Measurements from ENCODE around the gene MRPL45. TPM values are rescaled to one million over a fixed set of nuclear protein-coding genes. Genes with fewer than 3 reads are reported as not detected.

The MRPL45 gene
- total and polyA plus RNA-seq, 7 donors: 31.2 to 41.0 (median 35.8) TPM

GRCh38 chr17:38328620-38329019 lies 31.7 kb downstream of the MRPL45 start:
- no peak overlapping the region for H3K4me3 ChIP-seq
- H3K36me3 ChIP-seq: peaks cover 0 to 2% (median 0%) of the 10 kb centered on the region in 4 donors
- intact Hi-C loops (cut with DNase I): no loop called here
- H3K27ac ChIP-seq: no peak overlapping the region
- H3K9me3 ChIP-seq: no peaks in the 10 kb centered on the region
- DNase-seq: no peak
- 67 to 84% methylated on average over 7 of the region's 7 CpGs for WGBS, 2 donors
- H3K4me1 ChIP-seq: peaks cover 0 to 5% (median 0%) of the 10 kb centered on the region in 4 donors
- H3K27me3 ChIP-seq: peaks cover 0 to 37% (median 0%) of the 10 kb centered on the region in 3 donors
- TF ChIP-seq CTCF (IDR thresholded peaks at IDR 0.05): no peak
- TF ChIP-seq POLR2AphosphoS5 (IDR thresholded peaks at IDR 0.05): no peak
- TF ChIP-seq EP300 (IDR thresholded peaks at IDR 0.05): no peak
- no peak for TF ChIP-seq POLR2A (IDR thresholded peaks at IDR 0.05)

GRCh38 chr17:38329284-38329683 lies 32.3 kb downstream of the MRPL45 start:
- intact Hi-C loops (cut with DNase I): no loop called here
- Histone ChIP-seq H3K9me3 (no peaks in the 10 kb centered on the region), H3K27me3 (peaks cover 0 to 40% (median 0%) of the 10 kb centered on the region in 3 donors), H3K4me3 (no peak overlapping the region), H3K36me3 (no peaks in the 10 kb centered on the region), H3K27ac (no peak overlapping the region), H3K4me1 (peaks cover 0 to 1% (median 0%) of the 10 kb centered on the region in 4 donors)
- TF ChIP-seq POLR2A (IDR thresholded peaks at IDR 0.05) (no peak), POLR2AphosphoS5 (IDR thresholded peaks at IDR 0.05) (no peak), EP300 (IDR thresholded peaks at IDR 0.05) (no peak), CTCF (IDR thresholded peaks at IDR 0.05) (no peak)
- DNase-seq: no peak
- 81 to 91% methylated on average over 7 of the region's 7 CpGs for WGBS, 2 donors

- Histone ChIP-seq H3K27ac (no peak overlapping the region), H3K4me3 (no peak overlapping the region), H3K36me3 (no peaks in the 10 kb centered on the region), H3K9me3 (no peaks in the 10 kb centered on the region), H3K4me1 (no peaks in the 10 kb centered on the region), H3K27me3 (peaks cover 0 to 40% (median 0%) of the 10 kb centered on the region in 3 donors)
- intact Hi-C loops (cut with DNase I): no loop called here
- no peak for TF ChIP-seq CTCF (IDR thresholded peaks at IDR 0.05)
- TF ChIP-seq POLR2AphosphoS5 (IDR thresholded peaks at IDR 0.05): no peak
- no peak for TF ChIP-seq EP300 (IDR thresholded peaks at IDR 0.05)
- TF ChIP-seq POLR2A (IDR thresholded peaks at IDR 0.05): no peak
- DNase-seq: no peak
- WGBS, 2 donors: 91 to 92% methylated on average over 25 of the region's 25 CpGs
These were observed 33.1 kb downstream of the MRPL45 start for GRCh38 chr17:38329808-38330730.

- Histone ChIP-seq H3K4me1 (no peaks in the 10 kb centered on the region), H3K36me3 (no peaks in the 10 kb centered on the region), H3K4me3 (no peak overlapping the region), H3K27me3 (peaks cover 0 to 40% (median 0%) of the 10 kb centered on the region in 3 donors), H3K9me3 (no peaks in the 10 kb centered on the region), H3K27ac (no peak overlapping the region)
- no peak for TF ChIP-seq POLR2A (IDR thresholded peaks at IDR 0.05)
- intact Hi-C loops (cut with DNase I): no loop called here
- WGBS, 2 donors: 85 to 89% methylated on average over 23 of the region's 23 CpGs
- no peak for DNase-seq
These were observed 34.0 kb downstream of the MRPL45 start for GRCh38 chr17:38330941-38331411.

GRCh38 chr17:38332735-38333134 lies 35.8 kb downstream of the MRPL45 start:
- intact Hi-C loops (cut with DNase I): no loop called here

More at GRCh38 chr17:38332735-38333134, 35.8 kb downstream of the MRPL45 start:
- H3K4me3 ChIP-seq: no peak overlapping the region
- H3K9me3 ChIP-seq: no peaks in the 10 kb centered on the region
- WGBS, 2 donors: 84 to 89% methylated on average over 7 of the region's 7 CpGs
- H3K27me3 ChIP-seq: peaks cover 0 to 40% (median 0%) of the 10 kb centered on the region in 3 donors
- H3K4me1 ChIP-seq: no peaks in the 10 kb centered on the region
- H3K36me3 ChIP-seq: no peaks in the 10 kb centered on the region
- TF ChIP-seq POLR2A (IDR thresholded peaks at IDR 0.05) (no peak), EP300 (IDR thresholded peaks at IDR 0.05) (no peak), CTCF (IDR thresholded peaks at IDR 0.05) (no peak), POLR2AphosphoS5 (IDR thresholded peaks at IDR 0.05) (no peak)
- H3K27ac ChIP-seq: no peak overlapping the region
- no peak for DNase-seq

Measured in sigmoid colon (tissue), 7 donors.